Measurements from ENCODE around the gene FAF1.

Gene FAF1

GRCh38 chr1:50978144-50978851, 18.2 kb upstream of the FAF1 start:
- peak; percentile 65 for DNase-seq (ENCODE audit: low read depth)
- TF ChIP-seq CTCF (conservative IDR thresholded peaks at IDR 0.05; ENCODE audit: low read length), result no peak
- peak overlapping the region; percentile 72 for H3K4me3 ChIP-seq (ENCODE audit: low read length)

- DNase-seq (ENCODE audit: low read depth), result peak; percentile 65
- TF ChIP-seq CTCF (conservative IDR thresholded peaks at IDR 0.05; ENCODE audit: low read length), result no peak
- H3K4me3 ChIP-seq (ENCODE audit: low read length), result peak overlapping the region; percentile 72
Measured at GRCh38 chr1:50977575-50978143, 17.6 kb upstream of the FAF1 start.

GRCh38 chr1:50976890-50977574, 17.0 kb upstream of the FAF1 start:
- peak; percentile 58 for DNase-seq (ENCODE audit: low read depth)
- no peak for TF ChIP-seq CTCF (conservative IDR thresholded peaks at IDR 0.05; ENCODE audit: low read length)
- peak overlapping the region; percentile 72 for H3K4me3 ChIP-seq (ENCODE audit: low read length)

- peak overlapping the region; percentile 72 for H3K4me3 ChIP-seq (ENCODE audit: low read length)
- no peak for DNase-seq (ENCODE audit: low read depth)
- no peak for TF ChIP-seq CTCF (conservative IDR thresholded peaks at IDR 0.05; ENCODE audit: low read length)
Measured at GRCh38 chr1:50976111-50976889, 16.2 kb upstream of the FAF1 start.

- peak; percentile 21 for DNase-seq (ENCODE audit: low read depth)
- TF ChIP-seq CTCF (conservative IDR thresholded peaks at IDR 0.05; ENCODE audit: low read length), result no peak
- H3K4me3 ChIP-seq (ENCODE audit: low read length), result no peak overlapping the region
Measured at GRCh38 chr1:50975436-50975835, 15.4 kb upstream of the FAF1 start.

GRCh38 chr1:50974618-50974935, 14.5 kb upstream of the FAF1 start:
- no peak for TF ChIP-seq CTCF (conservative IDR thresholded peaks at IDR 0.05; ENCODE audit: low read length)
- DNase-seq (ENCODE audit: low read depth), result no peak
- H3K4me3 ChIP-seq (ENCODE audit: low read length), result no peak overlapping the region
